GM18519 (cell line): ENCODE data around the gene XPO1.

Experiments used
- ATAC-seq: cut with Tn5 transposase; IDR thresholded peaks from one replicate; pipeline ENCODE4 v1.9.1; 2021; ENCODE audit warnings: mild to moderate bottlenecking, moderate library complexity; ENCODE audit not compliant: unreplicated experiment, low FRiP score

The XPO1 gene

DNA sequence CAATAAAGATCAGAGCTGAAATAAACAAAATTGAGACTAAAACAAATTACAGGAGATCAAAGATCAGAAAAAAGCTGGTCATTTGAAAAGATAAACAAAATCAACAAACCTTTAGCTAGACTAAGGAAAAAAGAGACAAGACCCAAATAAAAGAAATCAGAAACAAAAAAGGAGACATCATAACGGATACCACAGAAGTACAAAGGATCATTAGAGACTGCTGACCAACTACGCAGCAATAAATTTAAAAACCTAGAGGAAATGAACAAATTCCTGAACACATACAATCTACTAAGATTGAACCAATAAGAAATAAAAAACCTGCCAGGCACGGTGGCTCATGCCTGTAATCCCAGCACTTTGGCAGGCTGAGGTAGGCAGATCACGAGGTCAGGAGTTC lies 101.0 kb downstream of the XPO1 start:
- no peak for ATAC-seq

DNA sequence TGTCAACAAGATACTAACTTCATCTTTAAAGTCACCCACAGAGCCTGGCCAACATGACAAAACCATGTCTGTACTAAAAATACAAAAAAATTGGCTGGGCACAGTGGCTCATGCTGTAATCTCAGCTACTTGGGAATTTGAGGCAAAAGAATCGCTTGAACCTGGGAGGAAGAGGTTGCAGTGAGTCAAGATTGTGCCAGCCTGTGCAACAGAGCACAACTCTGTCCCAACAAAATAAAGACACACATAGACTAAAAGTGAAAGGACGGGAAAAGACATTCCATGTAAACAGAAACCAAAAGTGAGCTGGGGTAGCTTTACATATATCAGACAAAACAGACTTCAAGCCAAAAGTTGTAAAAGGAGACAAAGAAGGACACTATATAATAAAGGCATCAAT lies 102.1 kb downstream of the XPO1 start:
- ATAC-seq, result no peak

DNA sequence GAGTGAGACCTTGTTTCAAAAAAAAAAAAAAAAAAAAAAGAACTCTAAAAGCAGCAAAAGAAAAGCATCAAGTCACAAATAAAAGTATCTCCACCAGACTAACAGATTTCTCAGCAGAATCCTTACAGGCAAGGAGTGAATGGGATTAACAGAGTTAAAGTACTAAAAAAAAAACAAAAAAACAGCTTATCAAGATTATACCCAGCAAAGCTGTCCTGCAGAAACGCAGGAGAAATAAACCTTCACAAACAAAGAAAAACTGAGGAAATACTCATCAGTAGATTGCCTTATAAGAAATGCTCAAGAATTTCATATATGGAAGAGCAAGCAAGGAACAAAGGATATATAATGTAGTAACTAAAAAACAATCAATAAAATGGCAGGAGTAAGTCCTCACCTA lies 102.9 kb downstream of the XPO1 start:
- no peak for ATAC-seq

DNA sequence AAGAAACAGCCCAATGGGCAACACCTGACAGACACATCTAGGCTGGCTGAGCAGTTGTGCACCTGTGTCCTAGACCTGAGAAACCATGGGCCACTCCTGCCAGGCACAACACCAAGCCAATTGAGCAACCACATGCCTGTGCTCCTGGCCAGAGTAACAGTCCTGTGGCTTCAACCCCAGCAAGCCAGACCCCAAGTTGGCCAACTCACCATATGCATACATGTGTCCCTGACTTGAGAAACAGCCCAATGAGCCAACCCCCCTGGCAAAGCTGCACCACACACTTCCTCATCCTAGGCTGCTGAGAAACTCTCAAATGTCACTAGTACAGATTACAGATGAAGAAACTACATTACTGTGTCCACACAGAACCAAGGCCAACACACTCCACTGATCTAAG lies 103.8 kb downstream of the XPO1 start:
- ATAC-seq, result no peak

DNA sequence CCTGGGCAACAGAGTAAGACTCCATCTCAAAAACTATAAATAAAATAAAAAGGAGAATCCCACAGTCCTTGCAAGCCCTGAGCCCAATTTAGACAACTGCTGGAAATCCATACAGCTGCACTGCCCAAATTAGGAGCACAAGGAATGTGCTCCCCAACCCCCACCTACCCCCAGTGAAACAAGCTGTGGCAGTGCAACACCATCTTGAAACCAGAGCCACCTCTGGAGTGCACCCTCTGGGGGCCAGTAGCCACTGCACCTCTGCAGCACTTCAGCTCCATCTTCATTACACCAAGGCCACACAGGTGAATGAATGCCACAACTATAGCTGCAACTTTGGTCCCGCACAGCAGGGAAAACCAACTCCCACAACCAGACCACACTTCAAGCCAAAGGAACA lies 104.5 kb downstream of the XPO1 start:
- no peak for ATAC-seq

DNA sequence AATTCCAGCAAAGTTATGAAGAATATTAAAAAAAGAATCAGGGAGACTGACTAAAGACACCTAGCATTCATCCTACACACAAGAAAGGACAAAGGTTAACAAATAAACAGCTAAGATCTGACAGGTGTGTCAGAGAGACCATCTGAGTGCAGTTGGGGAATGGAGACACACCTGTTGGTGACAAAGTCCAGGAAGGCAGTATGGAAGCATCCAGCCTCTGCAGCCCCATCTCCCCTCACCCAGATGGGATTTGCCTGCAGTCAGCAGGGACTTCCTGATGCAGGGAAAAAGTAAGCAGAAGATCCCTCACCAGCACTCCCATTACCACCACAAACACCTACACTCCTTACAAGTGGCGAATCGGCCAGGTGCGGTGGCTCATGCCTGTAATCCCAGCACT lies 105.2 kb downstream of the XPO1 start:
- no peak for ATAC-seq

DNA sequence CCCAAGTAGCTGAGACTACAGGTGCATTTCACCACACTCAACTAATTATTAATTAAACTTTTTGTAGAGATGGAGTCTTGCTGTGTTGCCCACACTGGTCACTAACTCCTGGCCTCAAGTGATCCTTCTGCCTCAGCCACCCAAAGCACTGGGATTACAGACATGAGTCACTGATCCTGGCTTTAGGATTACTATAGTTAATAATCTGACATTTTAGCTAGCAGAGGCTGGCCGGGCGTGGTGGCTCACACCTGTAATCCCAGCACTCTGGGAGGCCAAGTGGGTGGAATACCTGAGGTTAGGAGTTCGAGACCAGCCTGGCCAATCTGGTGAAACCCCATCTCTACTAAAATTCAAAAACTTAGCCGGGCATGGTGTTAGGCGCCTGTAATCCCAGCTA lies 106.8 kb downstream of the XPO1 start:
- no peak for ATAC-seq
